Prostate gland (tissue), 2 donors: ENCODE data around the gene AKR7A2. TPM values are rescaled to one million over a fixed set of nuclear protein-coding genes. Genes with fewer than 3 reads are reported as not detected.
A peak's percentile ranks its signal among the peaks of the same experiment; 100 is the strongest.

Experiments
- DNase-seq: peaks from one replicate; pipeline ENCODE4 v3.0.0-alpha.2; 2019; ENCODE audit warnings: low spot score
- H3K27ac ChIP-seq, 2 donors: fragments of 200-600 bp; sonication (generic); 2 replicates each; pipeline ENCODE4 v1.5.1; 2017 to 2019
- H3K27me3 ChIP-seq: fragments of 200-600 bp; sonication (generic); replicated peaks from 2 replicates; pipeline ENCODE4 v1.5.1; 2019; ENCODE audit not compliant: insufficient read depth
- H3K36me3 ChIP-seq, 2 donors: fragments of 200-600 bp; sonication (generic); 1 replicate in 1 of 2; 2 replicates in 1 of 2; pipeline versions ENCODE4 v1.5.1 to v1.8.1; 2017 to 2019
- H3K4me1 ChIP-seq: fragments of 200-600 bp; sonication (generic); replicated peaks from 2 replicates; pipeline ENCODE4 v1.5.1; 2019
- H3K4me3 ChIP-seq, 2 donors: fragments of 200-600 bp; sonication (generic); 2 replicates each; pipeline ENCODE4 v1.5.1; 2017 to 2019
- H3K9me3 ChIP-seq: fragments of 200-600 bp; sonication (generic); 2 replicates; pipeline ENCODE4 v1.5.1; 2017
- CTCF ChIP-seq, 4 experiments: fragments of 200-600 bp in 2 of 4; fragments of 450-650 bp in 2 of 4; sonication (generic) in 2 of 4; IDR thresholded peaks; 1 replicate in 3 of 4; 2 replicates in 1 of 4; pipeline ENCODE4 v1.5.1; 2016 to 2019; ENCODE audit warnings: antibody characterized with exemption in 4 of 4, mild to moderate bottlenecking in 2 of 4, moderate library complexity in 2 of 4
- POLR2A ChIP-seq: fragments of 450-650 bp; IDR thresholded peaks from one replicate; pipeline ENCODE4 v1.6.1; 2016; ENCODE audit warnings: antibody characterized with exemption, mild to moderate bottlenecking
- POLR2AphosphoS5 ChIP-seq: sonication (generic); formaldehyde crosslinking; IDR thresholded peaks from one replicate; pipeline ENCODE4 v1.6.1; 2017; ENCODE audit warnings: antibody characterized with exemption
- WGBS: methylation state at CpG from one replicate; pipeline ENCODE4 v1.1.5; 2018; 5-methylcytosine and 5-hydroxymethylcytosine counted together
- intact Hi-C: fragments of 100-400 bp; cut with DNase I; formaldehyde crosslinking; loops from one replicate; pipeline ENCODE4 v1.14.2; 2022
- total RNA-seq, 2 donors: library from RNA; depleted of rRNA; stranded (reverse); fragments of >200 nt; gene quantifications; one replicate each; pipeline ENCODE4 v1.1.0, GENCODE V29; 2016

The AKR7A2 gene
- total RNA-seq, 2 donors from 2014 or later, result 153 to 172 TPM

- Histone ChIP-seq H3K27ac (peak overlapping the region; percentile 30 to 36), H3K27me3 (no peaks in the 10 kb centered on the region), H3K36me3 (peaks cover 0 to 4% of the 10 kb centered on the region in 2 donors), H3K9me3 (no peaks in the 10 kb centered on the region), H3K4me1 (peaks cover 17% of the 10 kb centered on the region), H3K4me3 (no peak overlapping the region)
- no peak for DNase-seq
- WGBS, result 79% methylated on average over 11 of the region's 11 CpGs
- intact Hi-C loops, result loop anchor here (2.0 to 5.0 kb wide), 2 partner anchors 44 to 142 kb away; partner anchors contain the start of gene CAPZB
- TF ChIP-seq CTCF (IDR thresholded peaks at IDR 0.05) (no peak), POLR2A (no peak), POLR2AphosphoS5 (no peak)
These were observed 32.9 kb upstream of the AKR7A2 start for GRCh38 chr1:19344831-19345230.

GRCh38 chr1:19344372-19344810 is 32.4 kb upstream of the AKR7A2 start:
- intact Hi-C loops, result loop anchor here (2.0 to 5.0 kb wide), 2 partner anchors 44 to 143 kb away; partner anchors contain the start of gene CAPZB
- peak overlapping the region; percentile 30 to 36 for H3K27ac ChIP-seq
- peaks cover 0 to 4% of the 10 kb centered on the region in 2 donors for H3K36me3 ChIP-seq
- no peaks in the 10 kb centered on the region for H3K27me3 ChIP-seq
- no peaks in the 10 kb centered on the region for H3K9me3 ChIP-seq
- DNase-seq, result peak; percentile 65
- H3K4me1 ChIP-seq, result peaks cover 13% of the 10 kb centered on the region
- WGBS, result 45% methylated on average over 11 of the region's 12 CpGs
- H3K4me3 ChIP-seq, result no peak overlapping the region
- TF ChIP-seq POLR2A (no peak), POLR2AphosphoS5 (peak; percentile 63), CTCF (IDR thresholded peaks at IDR 0.05) (peak; percentile 94 to 98 (median 95))

DNA sequence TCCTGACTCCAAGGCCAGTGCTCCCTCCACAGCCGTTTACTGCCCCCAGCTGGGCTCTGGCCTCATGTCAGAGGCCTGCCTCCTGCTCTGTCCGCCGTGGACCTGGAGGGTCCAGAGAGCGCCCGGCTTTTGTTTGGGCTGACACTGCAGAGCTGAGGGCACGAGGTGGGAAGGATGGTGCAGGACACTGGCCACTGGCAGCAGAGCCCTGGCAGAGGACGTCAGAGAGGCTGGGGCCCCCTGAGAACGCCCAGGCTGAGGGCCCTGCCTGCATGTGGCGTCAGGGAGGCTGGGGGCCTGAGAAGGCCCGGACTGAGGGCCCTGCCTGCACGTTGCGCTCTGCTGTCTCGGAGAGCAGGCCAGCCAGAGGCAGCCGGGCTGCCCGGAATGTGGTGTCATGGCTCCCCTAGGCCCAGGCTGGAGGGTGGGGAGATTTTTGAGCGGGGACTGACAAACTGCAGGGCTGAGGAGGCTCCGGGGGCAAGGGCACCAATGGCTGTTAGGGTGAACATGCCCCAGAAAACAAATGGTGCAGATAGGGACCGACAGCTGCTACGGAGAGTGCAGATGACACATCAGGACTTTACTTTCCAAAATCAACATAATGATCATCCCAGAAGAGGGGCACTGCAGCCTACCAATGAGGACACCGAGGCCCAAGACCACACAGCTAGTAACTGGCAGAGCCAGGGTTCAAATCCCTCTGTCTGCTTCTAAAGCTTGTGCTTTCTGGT is 31.8 kb upstream of the AKR7A2 start:
- DNase-seq, result no peak
- WGBS, result 84% methylated on average over 20 of the region's 20 CpGs
- TF ChIP-seq POLR2AphosphoS5 (no peak), CTCF (IDR thresholded peaks at IDR 0.05) (no peak), POLR2A (no peak)
- H3K27ac ChIP-seq, result no peak overlapping the region
- no peak overlapping the region for H3K4me3 ChIP-seq
- no peaks in the 10 kb centered on the region for H3K27me3 ChIP-seq
- intact Hi-C loops, result loop anchor here (2.0 to 5.0 kb wide), 2 partner anchors 45 to 144 kb away; partner anchors contain the start of gene CAPZB
- H3K36me3 ChIP-seq, result peaks cover 0 to 4% of the 10 kb centered on the region in 2 donors
- H3K9me3 ChIP-seq, result no peaks in the 10 kb centered on the region
- peaks cover 7% of the 10 kb centered on the region for H3K4me1 ChIP-seq

- Histone ChIP-seq H3K9me3 (no peaks in the 10 kb centered on the region), H3K36me3 (peaks cover 0 to 4% of the 10 kb centered on the region in 2 donors), H3K4me3 (no peak overlapping the region), H3K27me3 (no peaks in the 10 kb centered on the region), H3K4me1 (no peaks in the 10 kb centered on the region), H3K27ac (peak overlapping the region; percentile 3 to 4)
- no peak for DNase-seq
- intact Hi-C loops, result loop anchor here (5.0 kb wide), 1 partner anchor 144 kb away; the partner anchor contains the start of gene CAPZB
- no peak for TF ChIP-seq POLR2AphosphoS5
- no peak for TF ChIP-seq POLR2A
- no peak for TF ChIP-seq CTCF (IDR thresholded peaks at IDR 0.05)
- WGBS, result 81% methylated on average over 32 of the region's 33 CpGs
These were observed 31.1 kb upstream of the AKR7A2 start for GRCh38 chr1:19342894-19343616.
